ENCODE results near the gene EPO.
A peak's percentile ranks its signal among the peaks of the same experiment; 100 is the strongest.

EPO gene

GRCh38 chr7:100689230-100690135, 30.8 kb upstream of the EPO start:
- Mint-ChIP-seq H3K9me3 (no peaks in the 10 kb centered on the region), H3K27ac (peak overlapping the region; percentile 42), H3K36me3 (ENCODE audit: low read depth) (peaks cover 15% of the 10 kb centered on the region), H3K4me1 (peaks cover 42% of the 10 kb centered on the region), H3K4me3 (peak overlapping the region; percentile 49), H3K27me3 (ENCODE audit: low read depth, poor library complexity) (no peaks in the 10 kb centered on the region)
- no peak for TF ChIP-seq CTCF (IDR thresholded peaks at IDR 0.05)
- no peak for DNase-seq

- peak; percentile 88 for DNase-seq
- H3K9me3 Mint-ChIP-seq, result no peaks in the 10 kb centered on the region
- peak overlapping the region; percentile 98 for H3K4me3 Mint-ChIP-seq
- H3K36me3 Mint-ChIP-seq (ENCODE audit: low read depth), result peaks cover 9% of the 10 kb centered on the region
- peaks cover 47% of the 10 kb centered on the region for H3K4me1 Mint-ChIP-seq
- H3K27me3 Mint-ChIP-seq (ENCODE audit: low read depth, poor library complexity), result peaks cover 21% of the 10 kb centered on the region
- H3K27ac Mint-ChIP-seq, result no peak overlapping the region
- peak; percentile 89 for TF ChIP-seq CTCF (IDR thresholded peaks at IDR 0.05)
Observed at GRCh38 chr7:100691676-100692577, 28.3 kb upstream of the EPO start.

- no peak for DNase-seq
- H3K4me1 Mint-ChIP-seq, result peaks cover 47% of the 10 kb centered on the region
- no peaks in the 10 kb centered on the region for H3K9me3 Mint-ChIP-seq
- H3K4me3 Mint-ChIP-seq, result peak overlapping the region; percentile 98
- H3K36me3 Mint-ChIP-seq (ENCODE audit: low read depth), result peaks cover 9% of the 10 kb centered on the region
- TF ChIP-seq CTCF (IDR thresholded peaks at IDR 0.05), result no peak
- H3K27ac Mint-ChIP-seq, result peak overlapping the region; percentile 92
- peaks cover 22% of the 10 kb centered on the region for H3K27me3 Mint-ChIP-seq (ENCODE audit: low read depth, poor library complexity)
Observed at GRCh38 chr7:100692578-100692961, 27.7 kb upstream of the EPO start.

- peak overlapping the region; percentile 98 for H3K4me3 Mint-ChIP-seq
- H3K9me3 Mint-ChIP-seq, result no peaks in the 10 kb centered on the region
- H3K4me1 Mint-ChIP-seq, result peaks cover 43% of the 10 kb centered on the region
- H3K27ac Mint-ChIP-seq, result peak overlapping the region; percentile 92
- no peak for TF ChIP-seq CTCF (IDR thresholded peaks at IDR 0.05)
- peaks cover 8% of the 10 kb centered on the region for H3K36me3 Mint-ChIP-seq (ENCODE audit: low read depth)
- peak; percentile 69 for DNase-seq
- peaks cover 28% of the 10 kb centered on the region for H3K27me3 Mint-ChIP-seq (ENCODE audit: low read depth, poor library complexity)
Observed at GRCh38 chr7:100693312-100694097, 26.8 kb upstream of the EPO start.

GRCh38 chr7:100694098-100694745, 26.0 kb upstream of the EPO start, which contains the start of gene GIGYF1:
Gene GIGYF1 (minus strand): TSS chr7:100694250. CDS start chr7:100688238, 6,012 bp downstream.
- Mint-ChIP-seq H3K4me1 (peaks cover 36% of the 10 kb centered on the region), H3K36me3 (ENCODE audit: low read depth) (peaks cover under 1% of the 10 kb centered on the region), H3K9me3 (no peaks in the 10 kb centered on the region), H3K4me3 (peak within 1 kb of the TSS; percentile 98), H3K27me3 (ENCODE audit: low read depth, poor library complexity) (peaks cover 30% of the 10 kb centered on the region), H3K27ac (peak within 1 kb of the TSS; percentile 92)
- peak; percentile 82 for DNase-seq
- no peak for TF ChIP-seq CTCF (IDR thresholded peaks at IDR 0.05)
